HG03039 (cell line): Measurements from ENCODE around the gene TMEM168.

Experiments
- ATAC-seq: cut with Tn5 transposase; IDR thresholded peaks from one replicate; pipeline ENCODE4 v1.9.1; 2021; ENCODE audit warnings: mild to moderate bottlenecking, moderate library complexity; ENCODE audit not compliant: unreplicated experiment

TMEM168 gene

GRCh38 chr7:112726076-112726475, 64.1 kb downstream of the TMEM168 start:
- no peak for ATAC-seq

GRCh38 chr7:112723416-112723815, 66.8 kb downstream of the TMEM168 start:
- no peak for ATAC-seq

- no peak for ATAC-seq
Measured at GRCh38 chr7:112721366-112721765, 68.8 kb downstream of the TMEM168 start.

- no peak for ATAC-seq
Measured at GRCh38 chr7:112715525-112715924, 74.7 kb downstream of the TMEM168 start.

GRCh38 chr7:112714917-112715316, 75.3 kb downstream of the TMEM168 start:
- ATAC-seq, result no peak
